ENCODE data around the gene VWC2L.

The VWC2L gene

GRCh38 chr2:214587442-214587841, 176.6 kb downstream of the VWC2L start:
- H3K9me3 ChIP-seq (ENCODE audit: control insufficient read depth, low read length): no peaks in the 10 kb centered on the region
- 32% methylated on average over 3 of the region's 3 CpGs; no CpG with 5 or more reads in 1 of the 2 experiments for WGBS, 2 experiments (ENCODE audit: insufficient coverage in 2 of 2)
- no peak overlapping the region for H3K27ac ChIP-seq (ENCODE audit: low read depth, low read length, severe bottlenecking)
- no peaks in the 10 kb centered on the region for H3K4me1 ChIP-seq (ENCODE audit: control insufficient read depth, insufficient read depth, low read length, poor library complexity, severe bottlenecking)
- no peaks in the 10 kb centered on the region for H3K36me3 ChIP-seq (ENCODE audit: control insufficient read depth, insufficient read depth, low read length)
- H3K4me3 ChIP-seq (ENCODE audit: extremely low read depth, insufficient read depth, low read length, poor library complexity, severe bottlenecking): no peak overlapping the region

GRCh38 chr2:214591366-214591765, 180.5 kb downstream of the VWC2L start:
- H3K27ac ChIP-seq (ENCODE audit: low read depth, low read length, severe bottlenecking): no peak overlapping the region
- H3K4me3 ChIP-seq (ENCODE audit: extremely low read depth, insufficient read depth, low read length, poor library complexity, severe bottlenecking): no peak overlapping the region
- H3K9me3 ChIP-seq (ENCODE audit: control insufficient read depth, low read length): no peaks in the 10 kb centered on the region
- WGBS, 2 experiments (ENCODE audit: insufficient coverage in 2 of 2): no CpG with 5 or more reads among the region's 1 CpG
- peaks cover 4% of the 10 kb centered on the region for H3K4me1 ChIP-seq (ENCODE audit: control insufficient read depth, insufficient read depth, low read length, poor library complexity, severe bottlenecking)
- no peaks in the 10 kb centered on the region for H3K36me3 ChIP-seq (ENCODE audit: control insufficient read depth, insufficient read depth, low read length)

- no peaks in the 10 kb centered on the region for H3K36me3 ChIP-seq (ENCODE audit: control insufficient read depth, insufficient read depth, low read length)
- 88 to 93% methylated on average over 2 of the region's 4 CpGs for WGBS, 2 experiments (ENCODE audit: insufficient coverage in 2 of 2)
- H3K27ac ChIP-seq (ENCODE audit: low read depth, low read length, severe bottlenecking): no peak overlapping the region
- H3K4me1 ChIP-seq (ENCODE audit: control insufficient read depth, insufficient read depth, low read length, poor library complexity, severe bottlenecking): peaks cover 4% of the 10 kb centered on the region
- H3K9me3 ChIP-seq (ENCODE audit: control insufficient read depth, low read length): no peaks in the 10 kb centered on the region
- no peak overlapping the region for H3K4me3 ChIP-seq (ENCODE audit: extremely low read depth, insufficient read depth, low read length, poor library complexity, severe bottlenecking)
These were observed 181.2 kb downstream of the VWC2L start for GRCh38 chr2:214592011-214592410.

GRCh38 chr2:214593727-214594126, 182.9 kb downstream of the VWC2L start:
- H3K36me3 ChIP-seq (ENCODE audit: control insufficient read depth, insufficient read depth, low read length): no peaks in the 10 kb centered on the region
- H3K9me3 ChIP-seq (ENCODE audit: control insufficient read depth, low read length): no peaks in the 10 kb centered on the region
- H3K4me1 ChIP-seq (ENCODE audit: control insufficient read depth, insufficient read depth, low read length, poor library complexity, severe bottlenecking): peaks cover 4% of the 10 kb centered on the region
- WGBS, 2 experiments (ENCODE audit: insufficient coverage in 2 of 2): 0% methylated on average over 1 of the region's 1 CpG; no CpG with 5 or more reads in 1 of the 2 experiments
- H3K4me3 ChIP-seq (ENCODE audit: extremely low read depth, insufficient read depth, low read length, poor library complexity, severe bottlenecking): no peak overlapping the region
- peak overlapping the region; percentile 81 for H3K27ac ChIP-seq (ENCODE audit: low read depth, low read length, severe bottlenecking)

GRCh38 chr2:214601852-214602633, 191.2 kb downstream of the VWC2L start:
- no peak overlapping the region for H3K4me3 ChIP-seq (ENCODE audit: extremely low read depth, insufficient read depth, low read length, poor library complexity, severe bottlenecking)
- H3K9me3 ChIP-seq (ENCODE audit: control insufficient read depth, low read length): no peaks in the 10 kb centered on the region
- no peak overlapping the region for H3K27ac ChIP-seq (ENCODE audit: low read depth, low read length, severe bottlenecking)
- no peaks in the 10 kb centered on the region for H3K36me3 ChIP-seq (ENCODE audit: control insufficient read depth, insufficient read depth, low read length)
- no CpG with 5 or more reads among the region's 2 CpGs for WGBS, 2 experiments (ENCODE audit: insufficient coverage in 2 of 2)
- H3K4me1 ChIP-seq (ENCODE audit: control insufficient read depth, insufficient read depth, low read length, poor library complexity, severe bottlenecking): no peaks in the 10 kb centered on the region

- Histone ChIP-seq H3K9me3 (ENCODE audit: control insufficient read depth, low read length) (no peaks in the 10 kb centered on the region), H3K27ac (ENCODE audit: low read depth, low read length, severe bottlenecking) (no peak overlapping the region), H3K4me3 (ENCODE audit: extremely low read depth, insufficient read depth, low read length, poor library complexity, severe bottlenecking) (no peak overlapping the region), H3K36me3 (ENCODE audit: control insufficient read depth, insufficient read depth, low read length) (no peaks in the 10 kb centered on the region), H3K4me1 (ENCODE audit: control insufficient read depth, insufficient read depth, low read length, poor library complexity, severe bottlenecking) (no peaks in the 10 kb centered on the region)
- 88 to 94% methylated on average over 2 to 3 of the region's 5 CpGs for WGBS, 2 experiments (ENCODE audit: insufficient coverage in 2 of 2)
These were observed 194.0 kb downstream of the VWC2L start for GRCh38 chr2:214604861-214605260.

GRCh38 chr2:214607051-214607450, 196.2 kb downstream of the VWC2L start:
- 90 to 97% methylated on average over 3 of the region's 4 CpGs for WGBS, 2 experiments (ENCODE audit: insufficient coverage in 2 of 2)
- H3K36me3 ChIP-seq (ENCODE audit: control insufficient read depth, insufficient read depth, low read length): no peaks in the 10 kb centered on the region
- H3K4me1 ChIP-seq (ENCODE audit: control insufficient read depth, insufficient read depth, low read length, poor library complexity, severe bottlenecking): no peaks in the 10 kb centered on the region
- no peak overlapping the region for H3K27ac ChIP-seq (ENCODE audit: low read depth, low read length, severe bottlenecking)
- no peak overlapping the region for H3K4me3 ChIP-seq (ENCODE audit: extremely low read depth, insufficient read depth, low read length, poor library complexity, severe bottlenecking)
- no peaks in the 10 kb centered on the region for H3K9me3 ChIP-seq (ENCODE audit: control insufficient read depth, low read length)

GRCh38 chr2:214611015-214611414, 200.2 kb downstream of the VWC2L start:
- H3K27ac ChIP-seq (ENCODE audit: low read depth, low read length, severe bottlenecking): no peak overlapping the region
- H3K9me3 ChIP-seq (ENCODE audit: control insufficient read depth, low read length): no peaks in the 10 kb centered on the region
- H3K36me3 ChIP-seq (ENCODE audit: control insufficient read depth, insufficient read depth, low read length): no peaks in the 10 kb centered on the region
- no peak overlapping the region for H3K4me3 ChIP-seq (ENCODE audit: extremely low read depth, insufficient read depth, low read length, poor library complexity, severe bottlenecking)
- WGBS, 2 experiments (ENCODE audit: insufficient coverage in 2 of 2): no CpG with 5 or more reads among the region's 1 CpG
- no peaks in the 10 kb centered on the region for H3K4me1 ChIP-seq (ENCODE audit: control insufficient read depth, insufficient read depth, low read length, poor library complexity, severe bottlenecking)

GRCh38 chr2:214624166-214624760, 213.4 kb downstream of the VWC2L start:
- Histone ChIP-seq H3K36me3 (ENCODE audit: control insufficient read depth, insufficient read depth, low read length) (no peaks in the 10 kb centered on the region), H3K9me3 (ENCODE audit: control insufficient read depth, low read length) (no peaks in the 10 kb centered on the region), H3K27ac (ENCODE audit: low read depth, low read length, severe bottlenecking) (no peak overlapping the region), H3K4me3 (ENCODE audit: extremely low read depth, insufficient read depth, low read length, poor library complexity, severe bottlenecking) (no peak overlapping the region), H3K4me1 (ENCODE audit: control insufficient read depth, insufficient read depth, low read length, poor library complexity, severe bottlenecking) (no peaks in the 10 kb centered on the region)
- WGBS, 2 experiments (ENCODE audit: insufficient coverage in 2 of 2): 85 to 100% methylated on average over 1 to 3 of the region's 3 CpGs

- no peaks in the 10 kb centered on the region for H3K4me1 ChIP-seq (ENCODE audit: control insufficient read depth, insufficient read depth, low read length, poor library complexity, severe bottlenecking)
- H3K27ac ChIP-seq (ENCODE audit: low read depth, low read length, severe bottlenecking): no peak overlapping the region
- 71 to 100% methylated on average over 1 of the region's 2 CpGs for WGBS, 2 experiments (ENCODE audit: insufficient coverage in 2 of 2)
- H3K4me3 ChIP-seq (ENCODE audit: extremely low read depth, insufficient read depth, low read length, poor library complexity, severe bottlenecking): no peak overlapping the region
- H3K36me3 ChIP-seq (ENCODE audit: control insufficient read depth, insufficient read depth, low read length): no peaks in the 10 kb centered on the region
- H3K9me3 ChIP-seq (ENCODE audit: control insufficient read depth, low read length): no peaks in the 10 kb centered on the region
These were observed 217.2 kb downstream of the VWC2L start for GRCh38 chr2:214628091-214628490.

Data from mesodermal cell (in vitro differentiated cells).